Calu3 (cell line): ENCODE results near the gene TGFB1. TPM values are rescaled to one million over a fixed set of nuclear protein-coding genes. Genes with fewer than 3 reads are reported as not detected.
"Not testable (repeated sequence)": the region's sequence is repeated elsewhere in the genome, so short reads cannot be mapped to it uniquely, and the experiment has no call there.

Source experiments
- BruUV-seq: library from RNA; stranded (reverse); fragments of 400-500 nt; replicated peaks from 2 replicates; lab custom pipeline; 2021; lab: Mats Ljungman, UMichigan
- CTCF ChIA-PET: fragments of 300-600 bp; sonication (Branson Sonifier 250); formaldehyde crosslinking; loops from one replicate; lab custom pipeline; 2022; ENCODE audit warnings: antibody characterized with exemption; lab: Charles Lee
- DNase-seq: peaks from one replicate; pipeline ENCODE4 v3.0.0; 2022
- H3K27ac Mint-ChIP-seq: one replicate; pipeline ENCODE4 v1.8.0; 2022; ENCODE audit warnings: mixed read lengths; ENCODE audit not compliant: unreplicated experiment
- H3K27me3 Mint-ChIP-seq: one replicate; pipeline ENCODE4 v1.8.0; 2022; ENCODE audit warnings: mixed read lengths; ENCODE audit not compliant: unreplicated experiment
- H3K36me3 Mint-ChIP-seq: one replicate; pipeline ENCODE4 v1.8.0; 2022; ENCODE audit warnings: mild to moderate bottlenecking, moderate library complexity, mixed read lengths; ENCODE audit not compliant: insufficient read depth, unreplicated experiment
- H3K4me1 Mint-ChIP-seq: one replicate; pipeline ENCODE4 v1.8.0; 2022; ENCODE audit warnings: mild to moderate bottlenecking, low read depth, mixed read lengths; ENCODE audit not compliant: unreplicated experiment
- H3K4me3 Mint-ChIP-seq: one replicate; pipeline ENCODE4 v1.8.0; 2022; ENCODE audit warnings: mild to moderate bottlenecking, low read depth, moderate library complexity, mixed read lengths; ENCODE audit not compliant: unreplicated experiment
- H3K9me3 Mint-ChIP-seq: one replicate; pipeline ENCODE4 v1.8.0; 2022; ENCODE audit warnings: low read depth, mixed read lengths; ENCODE audit not compliant: unreplicated experiment
- intact Hi-C: fragments of 100-400 bp; cut with micrococcal nuclease; formaldehyde crosslinking; loops from one replicate; pipeline ENCODE4 v1.10.0; 2022; ENCODE audit not compliant: unreplicated experiment
- total RNA-seq: library from RNA; stranded (reverse); gene quantifications from 2 replicates; pipeline ENCODE4 v1.2.3, GENCODE V29; 2022
- TF ChIP-seq, protein P1 (sequence below): fragments of 200-600 bp; IDR thresholded peaks from one replicate; pipeline ENCODE4 v1.8.0; 2022; ENCODE audit warnings: antibody characterized with exemption; ENCODE audit not compliant: unreplicated experiment

Gene TGFB1
- total RNA-seq, 1 experiment from 2014 or later = 39.2 TPM

DNA sequence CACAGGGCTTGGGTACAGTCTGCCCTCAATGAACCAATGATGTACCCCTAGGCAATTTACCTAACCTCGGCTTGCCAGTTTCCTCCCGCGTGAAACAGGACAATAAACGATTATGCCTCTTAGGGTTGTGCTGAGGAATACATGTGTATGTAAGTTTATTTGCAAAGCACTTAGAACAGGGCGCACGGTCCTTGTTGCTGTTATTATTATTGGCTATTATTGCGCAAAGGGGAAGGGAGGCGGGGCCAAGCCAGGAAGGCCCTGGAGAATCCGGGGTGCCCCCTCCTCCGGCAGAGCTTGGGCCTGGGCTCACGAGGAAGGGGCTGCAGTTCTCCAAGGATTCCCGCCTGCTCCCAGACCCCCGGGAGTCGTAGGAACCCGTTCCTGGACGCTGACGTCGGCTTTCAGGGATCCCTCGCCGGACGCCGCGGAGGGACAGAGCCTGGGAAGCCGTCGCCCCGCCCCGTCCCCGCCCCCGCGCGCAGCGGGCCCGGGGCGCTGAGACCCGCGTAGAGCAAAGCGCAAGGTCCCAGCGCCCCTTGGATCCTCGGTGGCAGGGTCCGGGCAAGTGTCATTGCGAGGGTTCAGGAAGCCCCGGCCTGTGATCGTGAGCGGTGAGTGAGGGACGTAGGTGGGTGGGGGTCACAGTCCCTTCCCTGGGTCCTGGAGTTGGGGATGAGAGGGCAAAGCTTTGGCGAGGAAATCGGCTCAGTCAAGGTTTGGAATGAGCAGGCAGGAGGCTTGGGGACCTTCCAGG, 22.7 kb upstream of the TGFB1 start, which contains the start of gene TMEM91:
Gene TMEM91 (plus strand): TSS at position 293 of the 757 bp plus-strand sequence. CDS start 1,777 bp downstream, outside the sequence.
- H3K4me1 Mint-ChIP-seq = peaks cover 22% of the 10 kb centered on the region
- peaks cover 16% of the 10 kb centered on the region for H3K36me3 Mint-ChIP-seq
- intact Hi-C loops = no loop called here
- no peaks in the 10 kb centered on the region for H3K27me3 Mint-ChIP-seq
- peak within 1 kb of the TSS; percentile 69 for H3K4me3 Mint-ChIP-seq
- peak; percentile 47 for DNase-seq
- BruUV-seq = no TSS peak
- CTCF ChIA-PET = interaction anchor here (0.7 to 0.9 kb wide), 2 partner anchors 9 to 24 kb away, joined by 3 to 5 read pairs; no protein-coding TSS in a partner anchor
- no peaks in the 10 kb centered on the region for H3K9me3 Mint-ChIP-seq
- TF ChIP-seq, protein P1, sequence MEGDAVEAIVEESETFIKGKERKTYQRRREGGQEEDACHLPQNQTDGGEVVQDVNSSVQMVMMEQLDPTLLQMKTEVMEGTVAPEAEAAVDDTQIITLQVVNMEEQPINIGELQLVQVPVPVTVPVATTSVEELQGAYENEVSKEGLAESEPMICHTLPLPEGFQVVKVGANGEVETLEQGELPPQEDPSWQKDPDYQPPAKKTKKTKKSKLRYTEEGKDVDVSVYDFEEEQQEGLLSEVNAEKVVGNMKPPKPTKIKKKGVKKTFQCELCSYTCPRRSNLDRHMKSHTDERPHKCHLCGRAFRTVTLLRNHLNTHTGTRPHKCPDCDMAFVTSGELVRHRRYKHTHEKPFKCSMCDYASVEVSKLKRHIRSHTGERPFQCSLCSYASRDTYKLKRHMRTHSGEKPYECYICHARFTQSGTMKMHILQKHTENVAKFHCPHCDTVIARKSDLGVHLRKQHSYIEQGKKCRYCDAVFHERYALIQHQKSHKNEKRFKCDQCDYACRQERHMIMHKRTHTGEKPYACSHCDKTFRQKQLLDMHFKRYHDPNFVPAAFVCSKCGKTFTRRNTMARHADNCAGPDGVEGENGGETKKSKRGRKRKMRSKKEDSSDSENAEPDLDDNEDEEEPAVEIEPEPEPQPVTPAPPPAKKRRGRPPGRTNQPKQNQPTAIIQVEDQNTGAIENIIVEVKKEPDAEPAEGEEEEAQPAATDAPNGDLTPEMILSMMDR = no peak
- peak within 1 kb of the TSS; percentile 76 for H3K27ac Mint-ChIP-seq

DNA sequence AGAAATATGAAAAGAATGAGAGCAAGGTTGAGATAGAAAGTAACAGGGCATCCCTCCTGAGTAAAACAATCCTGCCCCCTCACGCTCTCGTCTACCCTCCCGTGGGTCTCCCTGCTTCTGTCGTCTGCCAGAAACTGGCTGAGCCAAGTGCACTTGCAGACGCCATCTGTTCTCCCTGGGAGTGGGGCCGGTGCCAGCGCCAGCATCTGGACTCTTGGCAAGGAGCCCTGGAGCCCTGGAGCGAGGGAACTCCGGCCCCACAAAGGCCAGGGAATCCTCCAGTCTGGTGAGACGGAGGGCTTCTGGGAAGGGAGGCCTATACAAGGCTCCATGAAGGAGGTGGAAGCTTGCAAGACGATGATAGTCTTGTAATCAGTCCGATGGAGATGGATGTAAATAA, 20.3 kb upstream of the TGFB1 start:
- TF ChIP-seq, protein P1 = no peak
- intact Hi-C loops = no loop called here
- CTCF ChIA-PET = no interaction called here
- BruUV-seq = no TSS peak
- Mint-ChIP-seq H3K27me3 (no peaks in the 10 kb centered on the region), H3K27ac (no peak overlapping the region), H3K9me3 (no peaks in the 10 kb centered on the region), H3K4me1 (peaks cover 22% of the 10 kb centered on the region), H3K36me3 (peaks cover 16% of the 10 kb centered on the region), H3K4me3 (no peak overlapping the region)
- no peak for DNase-seq

DNA sequence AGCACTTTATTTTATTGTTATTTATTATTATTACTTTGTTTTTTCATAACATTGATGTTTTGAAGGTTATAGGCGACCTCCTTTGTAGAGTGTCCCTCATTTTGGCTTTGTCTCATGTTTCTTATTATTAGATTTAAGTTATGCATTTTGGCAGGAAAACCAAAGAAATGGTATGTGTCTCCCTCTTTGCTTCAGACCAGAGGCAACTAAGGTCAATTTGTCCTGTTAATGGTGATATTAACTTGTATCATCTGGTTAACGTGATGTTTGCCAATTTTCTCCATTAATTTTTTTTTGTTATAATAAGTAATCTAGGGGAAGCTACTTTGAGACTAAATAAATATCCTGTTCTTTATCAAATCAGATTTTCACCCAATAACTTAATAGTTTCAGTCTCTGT, 18.8 kb upstream of the TGFB1 start:
- Mint-ChIP-seq H3K36me3 (peaks cover 20% of the 10 kb centered on the region), H3K4me1 (peaks cover 30% of the 10 kb centered on the region), H3K27ac (no peak overlapping the region), H3K4me3 (no peak overlapping the region), H3K9me3 (no peaks in the 10 kb centered on the region), H3K27me3 (no peaks in the 10 kb centered on the region)
- CTCF ChIA-PET = interaction anchor here (0.6 kb wide), 2 partner anchors 467 to 1320 kb away, joined by 3 to 4 read pairs; no protein-coding TSS in a partner anchor
- intact Hi-C loops = no loop called here
- no TSS peak for BruUV-seq
- DNase-seq = no peak
- TF ChIP-seq, protein P1 = no peak

DNA sequence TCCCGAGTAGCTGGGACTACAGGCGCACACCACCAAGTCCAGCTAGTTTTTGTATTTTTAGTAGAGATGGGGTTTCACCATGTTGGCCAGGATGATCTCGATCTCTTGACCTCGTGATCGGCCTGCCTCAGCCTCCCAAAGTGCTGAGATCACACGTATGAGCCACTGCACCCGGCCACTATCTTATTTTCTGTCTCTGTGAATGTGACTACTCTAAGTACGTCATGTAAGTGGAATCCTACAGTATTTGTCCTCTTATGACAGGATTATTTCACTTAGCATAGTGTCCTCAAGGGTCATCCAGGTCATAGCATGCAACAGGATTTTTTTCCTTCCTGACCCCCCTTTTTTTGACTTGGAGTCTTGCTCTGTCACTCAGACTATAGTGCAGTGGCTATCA, 17.8 kb upstream of the TGFB1 start:
- TF ChIP-seq, protein P1 = no peak
- Mint-ChIP-seq H3K4me3 (no peak overlapping the region), H3K9me3 (no peaks in the 10 kb centered on the region), H3K4me1 (peaks cover 30% of the 10 kb centered on the region), H3K36me3 (peaks cover 11% of the 10 kb centered on the region), H3K27me3 (no peaks in the 10 kb centered on the region), H3K27ac (no peak overlapping the region)
- intact Hi-C loops = no loop called here
- no TSS peak for BruUV-seq
- no peak for DNase-seq
- CTCF ChIA-PET = no interaction called here

DNA sequence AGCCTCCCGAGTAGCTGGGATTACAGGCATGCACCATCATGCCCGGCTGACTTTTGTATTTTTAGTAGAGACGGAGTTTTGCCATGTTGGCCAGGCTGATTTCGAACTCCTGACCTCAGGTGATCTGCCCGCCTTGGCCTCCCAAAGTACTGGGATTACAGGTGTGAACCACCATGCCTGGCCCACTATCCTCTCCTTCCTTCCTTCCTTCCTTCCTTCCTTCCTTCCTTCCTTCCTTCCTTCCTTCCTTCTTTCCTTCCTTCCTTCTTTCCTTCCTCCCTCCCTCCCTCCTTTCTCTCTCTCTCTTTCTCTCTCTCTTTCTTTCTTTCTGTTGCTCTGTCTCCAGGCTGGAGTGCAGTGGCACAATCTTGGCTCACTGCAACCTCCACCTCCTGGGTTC, 17.4 kb upstream of the TGFB1 start:
- DNase-seq, BruUV-seq, H3K9me3 Mint-ChIP-seq, H3K27ac Mint-ChIP-seq, H3K36me3 Mint-ChIP-seq, intact Hi-C loops, CTCF ChIA-PET, H3K4me3 Mint-ChIP-seq, H3K27me3 Mint-ChIP-seq: not testable (repeated sequence)
- peaks cover 30% of the 10 kb centered on the region for H3K4me1 Mint-ChIP-seq
